ENCODE data around the gene ADM5. TPM values are rescaled to one million over a fixed set of nuclear protein-coding genes. Genes with fewer than 3 reads are reported as not detected.

Gene ADM5
- total and polyA plus RNA-seq, 2 donors (not counting 1 experiment from before 2014, with no cell fraction given), result 0.06 to 0.33 TPM

DNA sequence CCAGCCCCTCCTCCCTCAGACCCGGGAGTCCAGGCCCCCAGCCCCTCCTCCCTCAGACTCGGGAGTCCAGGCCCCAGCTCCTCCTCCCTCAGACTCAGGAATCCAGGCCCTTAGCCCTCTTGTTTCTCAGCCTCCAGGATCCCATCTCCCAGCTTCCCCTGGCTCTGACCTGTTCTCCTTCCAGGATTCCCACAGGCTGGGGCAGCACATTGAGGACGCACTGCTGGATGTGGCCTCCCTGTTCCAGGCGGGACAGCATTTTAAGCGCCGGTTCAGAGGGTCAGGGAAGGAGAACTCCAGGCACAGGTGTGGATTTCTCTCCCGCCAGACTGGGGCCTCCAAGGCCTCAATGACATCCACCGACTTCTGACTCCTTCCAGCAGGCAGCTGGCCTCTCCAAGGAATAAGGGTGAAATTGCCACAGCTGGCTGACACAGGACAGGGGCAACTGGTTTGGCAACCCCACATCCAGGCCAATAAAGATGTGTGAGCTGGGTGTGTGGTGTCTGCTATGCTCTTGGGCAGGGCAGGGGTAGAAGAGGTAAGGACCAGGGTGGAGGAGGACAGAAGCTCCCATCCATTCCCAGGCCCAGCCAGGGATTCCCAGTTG lies 23.9 kb downstream of the ADM5 start:
- Histone ChIP-seq H3K36me3 (ENCODE audit: control insufficient read depth, insufficient read depth, low read length) (no peaks in the 10 kb centered on the region), H3K4me3 (replicated peaks in 1 of 4; ENCODE audit: control extremely low read depth in 1 of 4, insufficient read depth in 1 of 4, low read depth in 3 of 4, low read length in 4 of 4) (no peak overlapping the region), H4K20me1 (ENCODE audit: control insufficient read depth, extremely low read depth, insufficient read depth, low read length) (no peaks in the 10 kb centered on the region), H3K4me2 (ENCODE audit: extremely low read depth, insufficient read depth, low read length) (no peak overlapping the region), H3K9ac (ENCODE audit: insufficient read depth, low read length) (no peak overlapping the region), H3K27me3 (ENCODE audit: control insufficient read depth, insufficient read depth, low read length) (no peaks in the 10 kb centered on the region), H3K9me3 (ENCODE audit: control insufficient read depth, insufficient read depth, low read depth, low read length) (no peaks in the 10 kb centered on the region), H3K79me2 (ENCODE audit: control insufficient read depth, insufficient read depth, low read length) (no peaks in the 10 kb centered on the region), H3K27ac (ENCODE audit: insufficient read depth, low read length) (no peak overlapping the region), H3K4me1 (ENCODE audit: control insufficient read depth, extremely low read depth, insufficient read depth, low read length) (peaks cover 4% of the 10 kb centered on the region), H2AFZ (ENCODE audit: low read length) (no peak overlapping the region)
- TF ChIP-seq EZH2 (IDR thresholded peaks at IDR 0.05; ENCODE audit: low read length, missing control alignments), result no peak
- TF ChIP-seq CTCF (conservative IDR thresholded peaks at IDR 0.05 in 1 of 2, IDR thresholded peaks at IDR 0.05 in 1 of 2; ENCODE audit: low read depth in 1 of 2, low read length in 2 of 2), result no peak
- no peak for DNase-seq (ENCODE audit: low read depth in 2 of 2)

- H3K4me2 ChIP-seq (ENCODE audit: extremely low read depth, insufficient read depth, low read length), result no peak overlapping the region
- H3K4me1 ChIP-seq (ENCODE audit: control insufficient read depth, extremely low read depth, insufficient read depth, low read length), result no peaks in the 10 kb centered on the region
- no peaks in the 10 kb centered on the region for H3K79me2 ChIP-seq (ENCODE audit: control insufficient read depth, insufficient read depth, low read length)
- H3K4me3 ChIP-seq (replicated peaks in 1 of 4; ENCODE audit: control extremely low read depth in 1 of 4, insufficient read depth in 1 of 4, low read depth in 3 of 4, low read length in 4 of 4), result no peak overlapping the region
- no peak overlapping the region for H2AFZ ChIP-seq (ENCODE audit: low read length)
- TF ChIP-seq EZH2 (IDR thresholded peaks at IDR 0.05; ENCODE audit: low read length, missing control alignments) (no peak), CTCF (conservative IDR thresholded peaks at IDR 0.05 in 1 of 2, IDR thresholded peaks at IDR 0.05 in 1 of 2; ENCODE audit: low read depth in 1 of 2, low read length in 2 of 2) (no peak)
- H3K9ac ChIP-seq (ENCODE audit: insufficient read depth, low read length), result no peak overlapping the region
- H3K27me3 ChIP-seq (ENCODE audit: control insufficient read depth, insufficient read depth, low read length), result no peaks in the 10 kb centered on the region
- H4K20me1 ChIP-seq (ENCODE audit: control insufficient read depth, extremely low read depth, insufficient read depth, low read length), result no peaks in the 10 kb centered on the region
- no peaks in the 10 kb centered on the region for H3K36me3 ChIP-seq (ENCODE audit: control insufficient read depth, insufficient read depth, low read length)
- no peak for DNase-seq (ENCODE audit: low read depth in 2 of 2)
- H3K9me3 ChIP-seq (ENCODE audit: control insufficient read depth, insufficient read depth, low read depth, low read length), result no peaks in the 10 kb centered on the region
- H3K27ac ChIP-seq (ENCODE audit: insufficient read depth, low read length), result no peak overlapping the region
These were observed 26.8 kb downstream of the ADM5 start for GRCh38 chr19:49716154-49716553.

DNA sequence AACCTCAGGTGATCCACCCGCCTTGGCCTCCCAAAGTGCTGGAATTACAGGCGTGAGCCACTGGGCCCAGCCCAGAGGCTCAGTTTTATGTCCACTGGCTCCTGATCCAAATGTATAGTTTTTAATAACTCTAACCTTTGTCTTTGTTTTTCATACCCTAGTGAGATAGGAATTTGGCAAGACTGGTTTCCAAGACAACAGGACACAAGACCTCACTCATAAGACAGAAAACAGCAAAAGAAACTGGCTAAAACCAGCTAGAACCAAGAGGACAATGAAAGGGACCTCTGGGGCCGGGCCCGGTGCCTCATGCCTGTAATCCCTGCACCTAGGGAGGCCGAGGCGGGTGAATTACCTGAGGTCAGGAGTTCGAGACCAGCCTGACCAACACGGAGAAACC lies 29.1 kb downstream of the ADM5 start:
- no peak overlapping the region for H2AFZ ChIP-seq (ENCODE audit: low read length)

More for the DNA sequence above, 29.1 kb downstream of the ADM5 start:
- Histone ChIP-seq H3K27me3 (ENCODE audit: control insufficient read depth, insufficient read depth, low read length) (no peaks in the 10 kb centered on the region), H4K20me1 (ENCODE audit: control insufficient read depth, extremely low read depth, insufficient read depth, low read length) (no peaks in the 10 kb centered on the region), H3K4me2 (ENCODE audit: extremely low read depth, insufficient read depth, low read length) (no peak overlapping the region), H3K9me3 (ENCODE audit: control insufficient read depth, insufficient read depth, low read depth, low read length) (no peaks in the 10 kb centered on the region), H3K79me2 (ENCODE audit: control insufficient read depth, insufficient read depth, low read length) (no peaks in the 10 kb centered on the region), H3K9ac (ENCODE audit: insufficient read depth, low read length) (no peak overlapping the region), H3K27ac (ENCODE audit: insufficient read depth, low read length) (no peak overlapping the region), H3K4me1 (ENCODE audit: control insufficient read depth, extremely low read depth, insufficient read depth, low read length) (no peaks in the 10 kb centered on the region), H3K36me3 (ENCODE audit: control insufficient read depth, insufficient read depth, low read length) (no peaks in the 10 kb centered on the region), H3K4me3 (replicated peaks in 1 of 4; ENCODE audit: control extremely low read depth in 1 of 4, insufficient read depth in 1 of 4, low read depth in 3 of 4, low read length in 4 of 4) (no peak overlapping the region)
- TF ChIP-seq EZH2 (IDR thresholded peaks at IDR 0.05; ENCODE audit: low read length, missing control alignments) (no peak), CTCF (conservative IDR thresholded peaks at IDR 0.05 in 1 of 2, IDR thresholded peaks at IDR 0.05 in 1 of 2; ENCODE audit: low read depth in 1 of 2, low read length in 2 of 2) (no peak)
- peak; percentile 21 to 60 for DNase-seq (ENCODE audit: low read depth in 2 of 2)

Measured in fibroblast of lung (primary cell).